Heart right ventricle (tissue), 16 donors: ENCODE results near the gene SASH1. TPM values are rescaled to one million over a fixed set of nuclear protein-coding genes. Genes with fewer than 3 reads are reported as not detected.

Source experiments
- ATAC-seq, 8 donors: fragments of 200-7000 bp; cut with Tn5 transposase; one replicate each; pipeline ENCODE4 v1.9.1; 2020; ENCODE audit warnings: mild to moderate bottlenecking in 8 of 8, moderate library complexity in 8 of 8, moderate number of reproducible peaks in 1 of 8
- DNase-seq, 2 donors: peaks; one replicate each; pipeline ENCODE4 v3.0.0-alpha.2; 2020
- H3K27ac ChIP-seq, 10 donors: fragments of 200-600 bp; sonication (generic) in 2 of 10; one replicate each; pipeline versions ENCODE4 v1.5.0 to v1.8.0; 2020 to 2022; ENCODE audit warnings: mild to moderate bottlenecking in 3 of 10
- H3K27me3 ChIP-seq, 7 donors: fragments of 200-600 bp; one replicate each; pipeline ENCODE4 v1.8.0; 2021 to 2022; ENCODE audit warnings: mild to moderate bottlenecking in 2 of 7
- H3K36me3 ChIP-seq, 9 donors: fragments of 200-600 bp; sonication (generic) in 1 of 9; one replicate each; pipeline versions ENCODE4 v1.5.0 to v1.8.0; 2020 to 2022; ENCODE audit warnings: mild to moderate bottlenecking in 2 of 9
- H3K4me1 ChIP-seq, 9 donors: fragments of 200-600 bp; sonication (generic) in 1 of 9; one replicate each; pipeline versions ENCODE4 v1.5.0 to v1.8.0; 2020 to 2022; ENCODE audit warnings: mild to moderate bottlenecking in 4 of 9
- H3K4me3 ChIP-seq, 10 donors: fragments of 200-600 bp; sonication (generic) in 2 of 10; one replicate each; pipeline versions ENCODE4 v1.5.0 to v1.8.0; 2020 to 2022; ENCODE audit warnings: mild to moderate bottlenecking in 7 of 10, moderate library complexity in 2 of 10
- H3K9me3 ChIP-seq, 11 donors: fragments of 200-600 bp in 10 of 11; sonication (generic) in 2 of 11; one replicate each; pipeline versions ENCODE4 v1.5.0 to v1.8.0; 2013 to 2022; ENCODE audit warnings: mild to moderate bottlenecking in 2 of 11, control low read depth in 1 of 11, moderate library complexity in 1 of 11
- WGBS, 2 donors: extraction: QIAGEN DNeasy Blood & Tissue Kit; methylation state at CpG; one replicate each; pipeline ENCODE4 v1.1.7; 2013; ENCODE audit warnings: inconsistent platforms in 1 of 2; 5-methylcytosine and 5-hydroxymethylcytosine counted together
- intact Hi-C, 10 donors: fragments of 100-400 bp; cut with DNase I; formaldehyde crosslinking; loops; one replicate each; pipeline versions ENCODE4 v1.11.1 to v1.14.2; 2022
- polyA plus RNA-seq, 2 donors: library from polyadenylated mRNA; stranded (reverse); fragments of 200-250 nt; gene quantifications; one replicate each; pipeline ENCODE4 v1.2.3, GENCODE V29; 2013
- total RNA-seq, 10 donors: library from RNA; stranded (reverse); fragmentation: NEBNext Ultra II Directional in 3 of 10; extraction: Animal tissue kit (Norgen Biotek cat#: 25700) in 3 of 10; gene quantifications; one replicate each; pipeline versions ENCODE4 v1.2.1 to v1.2.4, GENCODE V29; 2021 to 2023
- TF ChIP-seq, protein P1 (sequence below), 9 donors: fragments of 200-600 bp; sonication (generic) in 2 of 9; IDR thresholded peaks; one replicate each; pipeline versions ENCODE4 v1.5.0 to v1.8.0; 2021 to 2022; ENCODE audit warnings: antibody characterized with exemption in 9 of 9, mild to moderate bottlenecking in 5 of 9, moderate library complexity in 1 of 9
- donor health status: Arrhythmogenic right ventricular cardiomyopathy.
- donor health status: ischemic (EF 13 %, LVEDD 7.1; RV severe dilation, severe dysfunction).
- donor health status: healthy with polysubstance abuse.
- donor health status: DM: no; HTN: yes; CAD: no.
- donor health status: DM: no; HTN: no; CAD: no.
- donor health status: ischemic (EF 25% LVEDD 6.9; RV normal size, moderate dysfunction).
- donor health status: ischemic (EF 25% LVEDD 5.7; RV mildly dilated, moderate dysfunction).
- donor health status: healthy.
- donor health status: DM: yes; HTN: yes; CAD: no.
- donor health status: Ischemic cardiomyopathy.
- donor health status: ischemic (EF 35%, LVEDD 5.7; RV mildly dilated, moderate dysfunction).
- donor health status: nonischemic (EF 11% LVEDD 7.7; RV severe dilation, severe dysfunction).
- donor health status: DM: yes; HTN: yes; CAD: no.
- donor health status: PGD.
- donor health status: ischemic (EF 29% LVEDD 5.4; RV normal size, mild dysfunction).
- donor health status: nonischemic (EF 23%, LVEDD 6.1; RV moderate dilation, normal function).

The SASH1 gene
- total and polyA plus RNA-seq, 12 donors = 6.9 to 47.1 (median 25.9) TPM

GRCh38 chr6:148396411-148396810 lies 53.8 kb downstream of the SASH1 start:
- Histone ChIP-seq H3K27ac (peak overlapping the region in 9 of 10 donors; percentile 21 to 85 (median 65)), H3K36me3 (peaks cover 0 to 17% (median 0%) of the 10 kb centered on the region in 9 donors), H3K27me3 (no peaks in the 10 kb centered on the region), H3K9me3 (no peaks in the 10 kb centered on the region), H3K4me3 (no peak overlapping the region), H3K4me1 (peaks cover 4 to 88% (median 65%) of the 10 kb centered on the region in 9 donors)
- no peak for ATAC-seq
- WGBS, 2 donors = 77 to 81% methylated on average over 2 of the region's 2 CpGs
- intact Hi-C loops = loop anchor here in 4 of 10 donors (5.0 to 10.0 kb wide), 2 partner anchors 52 to 66 kb away; partner anchors contain the start of gene SASH1 (in 4 of the 4)
- DNase-seq = no peak
- TF ChIP-seq, protein P1, sequence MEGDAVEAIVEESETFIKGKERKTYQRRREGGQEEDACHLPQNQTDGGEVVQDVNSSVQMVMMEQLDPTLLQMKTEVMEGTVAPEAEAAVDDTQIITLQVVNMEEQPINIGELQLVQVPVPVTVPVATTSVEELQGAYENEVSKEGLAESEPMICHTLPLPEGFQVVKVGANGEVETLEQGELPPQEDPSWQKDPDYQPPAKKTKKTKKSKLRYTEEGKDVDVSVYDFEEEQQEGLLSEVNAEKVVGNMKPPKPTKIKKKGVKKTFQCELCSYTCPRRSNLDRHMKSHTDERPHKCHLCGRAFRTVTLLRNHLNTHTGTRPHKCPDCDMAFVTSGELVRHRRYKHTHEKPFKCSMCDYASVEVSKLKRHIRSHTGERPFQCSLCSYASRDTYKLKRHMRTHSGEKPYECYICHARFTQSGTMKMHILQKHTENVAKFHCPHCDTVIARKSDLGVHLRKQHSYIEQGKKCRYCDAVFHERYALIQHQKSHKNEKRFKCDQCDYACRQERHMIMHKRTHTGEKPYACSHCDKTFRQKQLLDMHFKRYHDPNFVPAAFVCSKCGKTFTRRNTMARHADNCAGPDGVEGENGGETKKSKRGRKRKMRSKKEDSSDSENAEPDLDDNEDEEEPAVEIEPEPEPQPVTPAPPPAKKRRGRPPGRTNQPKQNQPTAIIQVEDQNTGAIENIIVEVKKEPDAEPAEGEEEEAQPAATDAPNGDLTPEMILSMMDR (IDR thresholded peaks at IDR 0.05) = no peak

- WGBS, 2 donors = 62 to 68% methylated on average over 8 of the region's 8 CpGs
- intact Hi-C loops = loop anchor here in 4 of 10 donors (5.0 to 10.0 kb wide), 2 partner anchors 52 to 65 kb away; partner anchors contain the start of gene SASH1 (in 4 of the 4)
- H3K27ac ChIP-seq = peak overlapping the region; percentile 34 to 85 (median 51)
- ATAC-seq = peak in 4 of 8 donors; percentile 46 to 52 (median 48)
- H3K4me3 ChIP-seq = no peak overlapping the region
- TF ChIP-seq, protein P1 (IDR thresholded peaks at IDR 0.05) = no peak
- peaks cover 4 to 91% (median 67%) of the 10 kb centered on the region in 9 donors for H3K4me1 ChIP-seq
- H3K9me3 ChIP-seq = no peaks in the 10 kb centered on the region
- no peak for DNase-seq
- no peaks in the 10 kb centered on the region for H3K27me3 ChIP-seq
- H3K36me3 ChIP-seq = peaks cover 0 to 12% (median 0%) of the 10 kb centered on the region in 9 donors
These were observed 54.3 kb downstream of the SASH1 start for GRCh38 chr6:148396926-148397325.

DNA sequence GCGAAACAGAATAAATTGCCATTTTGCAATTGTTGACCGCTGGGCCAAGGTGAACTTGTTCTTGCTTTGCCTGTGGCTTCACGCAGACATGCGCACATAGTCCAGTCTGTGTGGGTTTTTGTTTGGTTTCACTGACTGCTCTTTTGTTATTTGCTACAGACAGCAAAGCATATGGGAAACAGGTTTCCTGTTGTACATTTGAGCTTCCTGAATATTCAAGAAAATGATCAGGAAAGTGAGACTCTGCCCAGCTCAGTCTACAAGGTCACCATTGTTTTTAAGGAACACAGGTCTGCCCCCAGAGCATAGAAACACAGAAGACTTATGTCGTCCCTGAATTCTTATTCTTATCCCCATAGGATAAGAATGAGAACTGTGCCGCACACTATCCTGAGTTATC lies 55.6 kb downstream of the SASH1 start:
- intact Hi-C loops = loop anchor here in 4 of 10 donors (5.0 to 10.0 kb wide), 2 partner anchors 53 to 64 kb away; partner anchors contain the start of gene SASH1 (in 4 of the 4)
- H3K27me3 ChIP-seq = no peaks in the 10 kb centered on the region
- peak in 1 of 2 donors; percentile 29 for DNase-seq
- peaks cover 0 to 5% (median 0%) of the 10 kb centered on the region in 9 donors for H3K36me3 ChIP-seq
- ATAC-seq = peak in 6 of 8 donors; percentile 7 to 60 (median 40)
- 46 to 57% methylated on average over 6 of the region's 6 CpGs for WGBS, 2 donors
- H3K4me1 ChIP-seq = peaks cover 4 to 90% (median 58%) of the 10 kb centered on the region in 9 donors
- no peaks in the 10 kb centered on the region for H3K9me3 ChIP-seq
- H3K27ac ChIP-seq = peak overlapping the region; percentile 33 to 85 (median 54)
- TF ChIP-seq, protein P1 (IDR thresholded peaks at IDR 0.05) = no peak
- H3K4me3 ChIP-seq = no peak overlapping the region

GRCh38 chr6:148398678-148399077 lies 56.0 kb downstream of the SASH1 start:
- Histone ChIP-seq H3K9me3 (no peaks in the 10 kb centered on the region), H3K4me1 (peaks cover 4 to 92% (median 58%) of the 10 kb centered on the region in 9 donors), H3K36me3 (peaks cover 0 to 5% (median 0%) of the 10 kb centered on the region in 9 donors), H3K4me3 (no peak overlapping the region), H3K27ac (peak overlapping the region in 9 of 10 donors; percentile 34 to 85 (median 58)), H3K27me3 (no peaks in the 10 kb centered on the region)
- no peak for DNase-seq
- 23 to 28% methylated on average over 1 of the region's 1 CpG for WGBS, 2 donors
- intact Hi-C loops = loop anchor here in 4 of 10 donors (5.0 to 10.0 kb wide), 2 partner anchors 54 to 64 kb away; partner anchors contain the start of gene SASH1 (in 4 of the 4)
- ATAC-seq = no peak
- TF ChIP-seq, protein P1 (IDR thresholded peaks at IDR 0.05) = no peak
